GM23338 (cell line): Measurements from ENCODE around the gene SLC35A5. TPM values are rescaled to one million over a fixed set of nuclear protein-coding genes. Genes with fewer than 3 reads are reported as not detected.

ENCODE experiments used
- ATAC-seq: fragments of 200-7000 bp; cut with Tn5 transposase; 3 replicates; pipeline ENCODE4 v1.9.1; 2020
- DNase-seq: peaks from one replicate; pipeline ENCODE4 v3.0.0-alpha.2; 2015; ENCODE audit warnings: low spot score
- H2AFZ ChIP-seq: fragments of 200-600 bp; sonication (generic); 2 replicates; pipeline ENCODE4 v1.8.0; 2016; ENCODE audit warnings: antibody characterized with exemption, mild to moderate bottlenecking, moderate library complexity
- H3F3A ChIP-seq: fragments of 200-600 bp; sonication (generic); replicated peaks from 2 replicates; pipeline ENCODE4 v1.8.0; 2017; ENCODE audit warnings: antibody characterized with exemption, mixed run types, low read depth
- H3K27ac ChIP-seq: fragments of 200-600 bp; sonication (generic); 2 replicates; pipeline ENCODE4 v1.6.1; 2016; ENCODE audit warnings: low read depth
- H3K27me3 ChIP-seq: fragments of 200-600 bp; sonication (generic); 2 replicates; pipeline ENCODE4 v1.8.0; 2016; ENCODE audit warnings: mild to moderate bottlenecking, mixed run types, moderate library complexity; ENCODE audit not compliant: insufficient read depth
- H3K36me3 ChIP-seq: fragments of 200-600 bp; sonication (generic); 2 replicates; pipeline ENCODE4 v1.8.0; 2016; ENCODE audit warnings: mild to moderate bottlenecking; ENCODE audit not compliant: insufficient read depth
- H3K4me1 ChIP-seq: fragments of 200-600 bp; sonication (generic); 2 replicates; pipeline ENCODE4 v1.8.0; 2016; ENCODE audit warnings: mild to moderate bottlenecking, moderate library complexity; ENCODE audit not compliant: insufficient read depth
- H3K4me2 ChIP-seq: fragments of 200-600 bp; sonication (generic); 2 replicates; pipeline ENCODE4 v1.7.1; 2017; ENCODE audit warnings: mixed run types
- H3K4me3 ChIP-seq: fragments of 200-600 bp; sonication (generic); 2 replicates; pipeline ENCODE4 v1.6.1; 2016; ENCODE audit warnings: mixed run types
- H3K79me2 ChIP-seq: fragments of 200-600 bp; sonication (generic); replicated peaks from 2 replicates; pipeline ENCODE4 v1.8.0; 2017; ENCODE audit warnings: mild to moderate bottlenecking; ENCODE audit not compliant: insufficient read depth
- H3K9me2 ChIP-seq: fragments of 200-600 bp; sonication (generic); 2 replicates; pipeline ENCODE4 v1.8.0; 2017; ENCODE audit not compliant: insufficient read depth
- H4K20me1 ChIP-seq: fragments of 200-600 bp; sonication (generic); replicated peaks from 2 replicates; pipeline ENCODE4 v1.8.0; 2017; ENCODE audit warnings: mild to moderate bottlenecking; ENCODE audit not compliant: insufficient read depth
- H3K27ac Mint-ChIP-seq: 2 replicates; pipeline ENCODE4 v1.8.0; 2020; ENCODE audit warnings: inconsistent platforms, mild to moderate bottlenecking, moderate library complexity, mixed read lengths
- H3K27me3 Mint-ChIP-seq: 3 replicates; pipeline ENCODE4 v1.8.0; 2022; ENCODE audit warnings: low read depth, mild to moderate bottlenecking, moderate library complexity, mixed read lengths, inconsistent platforms; ENCODE audit not compliant: insufficient read depth, poor library complexity
- H3K36me3 Mint-ChIP-seq: 3 replicates; pipeline ENCODE4 v1.8.0; 2021; ENCODE audit warnings: low read depth, mild to moderate bottlenecking, inconsistent platforms, moderate library complexity, mixed read lengths
- H3K4me1 Mint-ChIP-seq: 3 replicates; pipeline ENCODE4 v1.8.0; 2020; ENCODE audit warnings: mild to moderate bottlenecking, inconsistent platforms, mixed read lengths
- H3K4me3 Mint-ChIP-seq: 3 replicates; pipeline ENCODE4 v1.8.0; 2021; ENCODE audit warnings: moderate library complexity, mild to moderate bottlenecking, inconsistent platforms, mixed read lengths
- H3K9me3 Mint-ChIP-seq: 3 replicates; pipeline ENCODE4 v1.8.0; 2020; ENCODE audit warnings: moderate library complexity, mild to moderate bottlenecking, inconsistent platforms, mixed read lengths
- CREB1 ChIP-seq: fragments of 250-450 bp; sonication (Bioruptor Pico); IDR thresholded peaks from 2 replicates; pipeline ENCODE4 v1.5.0; 2020; ENCODE audit warnings: low read depth, mild to moderate bottlenecking, moderate library complexity
- EZH2 ChIP-seq: fragments of 200-600 bp; sonication (generic); IDR thresholded peaks from one replicate; pipeline ENCODE4 v1.8.0; 2017; ENCODE audit warnings: antibody characterized with exemption, mild to moderate bottlenecking, low read depth; ENCODE audit not compliant: unreplicated experiment
- EZH2phosphoT487 ChIP-seq: fragments of 200-600 bp; sonication (generic); IDR thresholded peaks from one replicate; pipeline ENCODE4 v1.8.1; 2018; ENCODE audit warnings: antibody characterized with exemption; ENCODE audit not compliant: unreplicated experiment
- JUNB ChIP-seq: IDR thresholded peaks from one replicate; pipeline ENCODE4 v1.6.1; 2016; ENCODE audit warnings: antibody characterized with exemption; ENCODE audit not compliant: unreplicated experiment
- NANOG ChIP-seq: IDR thresholded peaks from 2 replicates; pipeline ENCODE4 v1.6.1; 2016; ENCODE audit warnings: antibody characterized with exemption, borderline replicate concordance
- POLR2AphosphoS5 ChIP-seq: IDR thresholded peaks from 2 replicates; pipeline ENCODE4 v1.6.1; 2016; ENCODE audit warnings: antibody characterized with exemption, low read depth
- ZNF114 ChIP-seq: fragments of 250-450 bp; sonication (Bioruptor Pico); IDR thresholded peaks from 2 replicates; pipeline ENCODE4 v1.5.0; 2020; ENCODE audit warnings: mild to moderate bottlenecking, moderate library complexity
- ZNF331 ChIP-seq: fragments of 250-450 bp; sonication (Bioruptor Pico); IDR thresholded peaks from 2 replicates; pipeline ENCODE4 v1.5.0; 2020; ENCODE audit warnings: low read depth, mild to moderate bottlenecking, moderate library complexity
- polyA plus RNA-seq: library from polyadenylated mRNA; unstranded; fragments of >200 nt; fragmentation: Nextera tagmentation; extraction: Ambion mirVana; gene quantifications from 2 replicates; pipeline ENCODE4 v1.2.1, GENCODE V29; 2016
- total RNA-seq: library from RNA; depleted of rRNA; stranded (reverse); fragments of >200 nt; shearing (Covaris generic); gene quantifications from 2 replicates; pipeline ENCODE4 v1.2.3, GENCODE V29; 2014
- TF ChIP-seq, protein P1 (sequence below): IDR thresholded peaks from one replicate; pipeline ENCODE4 v1.6.1; 2018; ENCODE audit warnings: antibody characterized with exemption; ENCODE audit not compliant: unreplicated experiment
- TF ChIP-seq, protein P2 (sequence below): IDR thresholded peaks from 2 replicates; pipeline ENCODE4 v1.6.1; 2016; ENCODE audit warnings: antibody characterized with exemption
- TF ChIP-seq, protein P3 (sequence below), 2 experiments: fragments of 200-600 bp in 1 of 2; sonication (generic) in 1 of 2; conservative IDR thresholded peaks; 2 replicates each; pipeline versions ENCODE4 v1.5.1 to v1.6.1; 2016 to 2017; ENCODE audit warnings: antibody characterized with exemption in 2 of 2, low read depth in 2 of 2, mild to moderate bottlenecking in 2 of 2, moderate library complexity in 1 of 2

Gene SLC35A5
- total and polyA plus RNA-seq, 2 experiments from 2014 or later: 19.9 to 40.4 TPM

DNA sequence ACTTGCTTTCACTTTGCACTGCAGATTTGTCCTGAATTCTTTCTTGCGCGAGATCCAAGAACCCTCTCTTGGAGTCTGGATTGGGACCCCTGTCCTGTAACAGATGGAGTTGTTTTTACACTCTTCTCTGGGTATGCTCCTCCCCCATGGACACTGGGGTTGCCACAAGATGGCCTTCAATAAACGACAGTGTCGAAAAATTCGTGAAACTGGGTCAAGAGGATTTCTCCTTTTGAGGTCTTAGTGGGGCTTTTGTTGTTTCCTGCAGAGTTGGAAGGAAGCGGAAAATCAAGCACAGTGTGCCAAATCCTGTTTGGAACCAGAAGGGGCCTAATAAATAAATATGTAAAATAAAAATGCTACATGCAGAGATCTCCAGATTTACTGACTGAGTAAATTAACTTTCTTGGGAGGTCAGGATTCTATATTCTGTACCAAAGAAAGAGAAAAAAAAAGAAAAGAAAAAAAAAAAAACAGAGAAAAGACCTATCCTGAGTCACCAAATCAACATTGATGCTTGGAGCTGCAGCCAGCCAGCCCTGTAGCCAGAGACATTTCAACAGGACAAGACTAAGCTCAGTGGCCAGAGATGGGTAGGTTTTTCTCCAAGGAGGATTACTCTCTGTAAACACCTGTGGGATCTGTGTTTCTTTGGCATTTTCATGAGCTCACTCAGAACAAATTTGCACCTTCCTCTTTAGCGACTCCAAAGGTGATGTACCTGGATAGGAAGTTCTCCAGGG, 54.3 kb downstream of the SLC35A5 start:
- Histone ChIP-seq H4K20me1 (no peaks in the 10 kb centered on the region), H3K79me2 (no peaks in the 10 kb centered on the region), H3K9me2 (peaks cover 4% of the 10 kb centered on the region), H3K4me2 (peak overlapping the region; percentile 19), H3K27ac (peak overlapping the region; percentile 89), H3K4me1 (peaks cover 14% of the 10 kb centered on the region), H3K36me3 (no peaks in the 10 kb centered on the region), H3K27me3 (no peaks in the 10 kb centered on the region), H3F3A (no peaks in the 10 kb centered on the region), H3K4me3 (peak overlapping the region; percentile 6; the same call in 1 of the 2 replicates), H2AFZ (peak overlapping the region; percentile 14; the same call in 1 of the 2 replicates)
- H3K36me3 Mint-ChIP-seq: 0 out of 3 replicates have a peak, but pooled peaks cover 4% of the 10 kb centered on the region
- no peak for TF ChIP-seq ZNF331 (CRISPR knock-in tag)
- no peak for TF ChIP-seq NANOG
- no peak for TF ChIP-seq EZH2
- 0 out of 2 replicates have a peak, but pooled peaks have one; percentile 25 for TF ChIP-seq ZNF114 (CRISPR knock-in tag)
- TF ChIP-seq, protein P1, sequence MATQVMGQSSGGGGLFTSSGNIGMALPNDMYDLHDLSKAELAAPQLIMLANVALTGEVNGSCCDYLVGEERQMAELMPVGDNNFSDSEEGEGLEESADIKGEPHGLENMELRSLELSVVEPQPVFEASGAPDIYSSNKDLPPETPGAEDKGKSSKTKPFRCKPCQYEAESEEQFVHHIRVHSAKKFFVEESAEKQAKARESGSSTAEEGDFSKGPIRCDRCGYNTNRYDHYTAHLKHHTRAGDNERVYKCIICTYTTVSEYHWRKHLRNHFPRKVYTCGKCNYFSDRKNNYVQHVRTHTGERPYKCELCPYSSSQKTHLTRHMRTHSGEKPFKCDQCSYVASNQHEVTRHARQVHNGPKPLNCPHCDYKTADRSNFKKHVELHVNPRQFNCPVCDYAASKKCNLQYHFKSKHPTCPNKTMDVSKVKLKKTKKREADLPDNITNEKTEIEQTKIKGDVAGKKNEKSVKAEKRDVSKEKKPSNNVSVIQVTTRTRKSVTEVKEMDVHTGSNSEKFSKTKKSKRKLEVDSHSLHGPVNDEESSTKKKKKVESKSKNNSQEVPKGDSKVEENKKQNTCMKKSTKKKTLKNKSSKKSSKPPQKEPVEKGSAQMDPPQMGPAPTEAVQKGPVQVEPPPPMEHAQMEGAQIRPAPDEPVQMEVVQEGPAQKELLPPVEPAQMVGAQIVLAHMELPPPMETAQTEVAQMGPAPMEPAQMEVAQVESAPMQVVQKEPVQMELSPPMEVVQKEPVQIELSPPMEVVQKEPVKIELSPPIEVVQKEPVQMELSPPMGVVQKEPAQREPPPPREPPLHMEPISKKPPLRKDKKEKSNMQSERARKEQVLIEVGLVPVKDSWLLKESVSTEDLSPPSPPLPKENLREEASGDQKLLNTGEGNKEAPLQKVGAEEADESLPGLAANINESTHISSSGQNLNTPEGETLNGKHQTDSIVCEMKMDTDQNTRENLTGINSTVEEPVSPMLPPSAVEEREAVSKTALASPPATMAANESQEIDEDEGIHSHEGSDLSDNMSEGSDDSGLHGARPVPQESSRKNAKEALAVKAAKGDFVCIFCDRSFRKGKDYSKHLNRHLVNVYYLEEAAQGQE: no peak
- TF ChIP-seq, protein P2, sequence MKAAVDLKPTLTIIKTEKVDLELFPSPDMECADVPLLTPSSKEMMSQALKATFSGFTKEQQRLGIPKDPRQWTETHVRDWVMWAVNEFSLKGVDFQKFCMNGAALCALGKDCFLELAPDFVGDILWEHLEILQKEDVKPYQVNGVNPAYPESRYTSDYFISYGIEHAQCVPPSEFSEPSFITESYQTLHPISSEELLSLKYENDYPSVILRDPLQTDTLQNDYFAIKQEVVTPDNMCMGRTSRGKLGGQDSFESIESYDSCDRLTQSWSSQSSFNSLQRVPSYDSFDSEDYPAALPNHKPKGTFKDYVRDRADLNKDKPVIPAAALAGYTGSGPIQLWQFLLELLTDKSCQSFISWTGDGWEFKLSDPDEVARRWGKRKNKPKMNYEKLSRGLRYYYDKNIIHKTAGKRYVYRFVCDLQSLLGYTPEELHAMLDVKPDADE: no peak
- no peaks in the 10 kb centered on the region for H3K9me3 Mint-ChIP-seq
- no peak for DNase-seq
- H3K4me1 Mint-ChIP-seq: peaks cover 20% of the 10 kb centered on the region
- peaks cover 1% of the 10 kb centered on the region for H3K27me3 Mint-ChIP-seq
- H3K4me3 Mint-ChIP-seq: no peak overlapping the region; the same call in 2 of the 3 replicates
- ATAC-seq: peak; percentile 37; the same call in 2 of the 3 replicates
- peak overlapping the region; percentile 70 for H3K27ac Mint-ChIP-seq

DNA sequence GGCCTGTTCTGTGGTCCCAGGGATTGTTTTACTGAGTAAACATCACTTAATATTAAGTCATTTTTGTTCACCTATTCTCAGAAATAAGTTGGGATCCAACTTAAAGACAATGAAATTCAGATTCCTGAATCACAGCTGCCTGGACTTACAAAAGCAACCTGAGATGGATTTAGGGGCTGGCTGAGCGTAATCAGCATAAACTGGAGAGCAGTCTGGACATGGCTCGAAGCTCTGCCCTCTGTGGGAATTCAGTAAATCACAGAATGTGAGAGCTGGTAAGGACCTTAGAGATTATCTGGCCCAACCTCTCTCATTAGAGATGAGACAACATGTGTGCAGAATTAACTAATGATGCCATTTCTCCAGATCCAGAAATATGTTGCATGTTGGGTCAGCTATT, 55.4 kb downstream of the SLC35A5 start:
- Histone ChIP-seq H3K4me1 (peaks cover 14% of the 10 kb centered on the region), H3K4me3 (no peak overlapping the region), H3K4me2 (no peak overlapping the region), H3K27me3 (no peaks in the 10 kb centered on the region), H2AFZ (no peak overlapping the region), H3K36me3 (no peaks in the 10 kb centered on the region), H4K20me1 (no peaks in the 10 kb centered on the region), H3K79me2 (no peaks in the 10 kb centered on the region), H3K27ac (no peak overlapping the region), H3F3A (no peaks in the 10 kb centered on the region), H3K9me2 (peaks cover 4% of the 10 kb centered on the region)
- Mint-ChIP-seq H3K27me3 (peaks cover 1% of the 10 kb centered on the region), H3K27ac (no peak overlapping the region), H3K9me3 (no peaks in the 10 kb centered on the region), H3K4me3 (no peak overlapping the region), H3K36me3 (0 out of 3 replicates have a peak, but pooled peaks cover 4% of the 10 kb centered on the region), H3K4me1 (peaks cover 20% of the 10 kb centered on the region)
- ATAC-seq: no peak
- DNase-seq: no peak
- no peak for TF ChIP-seq JUNB
- TF ChIP-seq ZNF114 (CRISPR knock-in tag): no peak
- TF ChIP-seq POLR2AphosphoS5: no peak
- no peak for TF ChIP-seq NANOG
- TF ChIP-seq CREB1 (CRISPR knock-in tag): no peak
- TF ChIP-seq, protein P2: no peak
- TF ChIP-seq EZH2phosphoT487: no peak
- no peak for TF ChIP-seq EZH2
- TF ChIP-seq, protein P3, sequence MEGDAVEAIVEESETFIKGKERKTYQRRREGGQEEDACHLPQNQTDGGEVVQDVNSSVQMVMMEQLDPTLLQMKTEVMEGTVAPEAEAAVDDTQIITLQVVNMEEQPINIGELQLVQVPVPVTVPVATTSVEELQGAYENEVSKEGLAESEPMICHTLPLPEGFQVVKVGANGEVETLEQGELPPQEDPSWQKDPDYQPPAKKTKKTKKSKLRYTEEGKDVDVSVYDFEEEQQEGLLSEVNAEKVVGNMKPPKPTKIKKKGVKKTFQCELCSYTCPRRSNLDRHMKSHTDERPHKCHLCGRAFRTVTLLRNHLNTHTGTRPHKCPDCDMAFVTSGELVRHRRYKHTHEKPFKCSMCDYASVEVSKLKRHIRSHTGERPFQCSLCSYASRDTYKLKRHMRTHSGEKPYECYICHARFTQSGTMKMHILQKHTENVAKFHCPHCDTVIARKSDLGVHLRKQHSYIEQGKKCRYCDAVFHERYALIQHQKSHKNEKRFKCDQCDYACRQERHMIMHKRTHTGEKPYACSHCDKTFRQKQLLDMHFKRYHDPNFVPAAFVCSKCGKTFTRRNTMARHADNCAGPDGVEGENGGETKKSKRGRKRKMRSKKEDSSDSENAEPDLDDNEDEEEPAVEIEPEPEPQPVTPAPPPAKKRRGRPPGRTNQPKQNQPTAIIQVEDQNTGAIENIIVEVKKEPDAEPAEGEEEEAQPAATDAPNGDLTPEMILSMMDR (conservative IDR thresholded peaks at IDR 0.05; ENCODE audit: low read depth in 2 of 2): no peak
